Adrenal gland (tissue), 5 donors: ENCODE data around the gene NUDT2.

Source experiments
- POLR2A ChIP-seq, 2 donors: fragments of 450-650 bp; IDR thresholded peaks; one replicate each; pipeline ENCODE4 v1.6.1; 2017; ENCODE audit warnings: antibody characterized with exemption in 2 of 2, mild to moderate bottlenecking in 2 of 2, moderate library complexity in 1 of 2
- TF ChIP-seq, protein P1 (sequence below), 6 experiments: fragments of 450-650 bp in 4 of 6; fragments of 200-600 bp in 2 of 6; sonication (generic) in 1 of 6; IDR thresholded peaks; 1 replicate in 5 of 6; 2 replicates in 1 of 6; pipeline versions ENCODE4 v1.5.1 to v1.8.0; 2016 to 2021; ENCODE audit warnings: antibody characterized with exemption in 6 of 6, mild to moderate bottlenecking in 2 of 6, moderate library complexity in 1 of 6
- donor health status: DM: no; HTN: no; CAD: no.

- TF ChIP-seq, protein P1, sequence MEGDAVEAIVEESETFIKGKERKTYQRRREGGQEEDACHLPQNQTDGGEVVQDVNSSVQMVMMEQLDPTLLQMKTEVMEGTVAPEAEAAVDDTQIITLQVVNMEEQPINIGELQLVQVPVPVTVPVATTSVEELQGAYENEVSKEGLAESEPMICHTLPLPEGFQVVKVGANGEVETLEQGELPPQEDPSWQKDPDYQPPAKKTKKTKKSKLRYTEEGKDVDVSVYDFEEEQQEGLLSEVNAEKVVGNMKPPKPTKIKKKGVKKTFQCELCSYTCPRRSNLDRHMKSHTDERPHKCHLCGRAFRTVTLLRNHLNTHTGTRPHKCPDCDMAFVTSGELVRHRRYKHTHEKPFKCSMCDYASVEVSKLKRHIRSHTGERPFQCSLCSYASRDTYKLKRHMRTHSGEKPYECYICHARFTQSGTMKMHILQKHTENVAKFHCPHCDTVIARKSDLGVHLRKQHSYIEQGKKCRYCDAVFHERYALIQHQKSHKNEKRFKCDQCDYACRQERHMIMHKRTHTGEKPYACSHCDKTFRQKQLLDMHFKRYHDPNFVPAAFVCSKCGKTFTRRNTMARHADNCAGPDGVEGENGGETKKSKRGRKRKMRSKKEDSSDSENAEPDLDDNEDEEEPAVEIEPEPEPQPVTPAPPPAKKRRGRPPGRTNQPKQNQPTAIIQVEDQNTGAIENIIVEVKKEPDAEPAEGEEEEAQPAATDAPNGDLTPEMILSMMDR (IDR thresholded peaks at IDR 0.05) = no peak
- no peak for TF ChIP-seq POLR2A (IDR thresholded peaks at IDR 0.05)
Observed at GRCh38 chr9:34328500-34328986, 826 bp upstream of the NUDT2 start.
